IMR-90 (cell line): ENCODE data around the gene ALK. TPM values are rescaled to one million over a fixed set of nuclear protein-coding genes. Genes with fewer than 3 reads are reported as not detected.

Source experiments
- ATAC-seq: fragments of 200-7000 bp; cut with Tn5 transposase; 2 replicates; pipeline ENCODE4 v1.9.1; 2020; ENCODE audit warnings: low read depth, mild to moderate bottlenecking, moderate library complexity
- BruUV-seq: library from RNA; stranded (reverse); fragments of 400-500 nt; replicated peaks from 2 replicates; lab custom pipeline; 2021; lab: Mats Ljungman, UMichigan
- CTCF ChIA-PET: fragments of 300-600 bp; formaldehyde crosslinking; extraction: SDS; loops from one replicate; lab custom pipeline; 2021; ENCODE audit warnings: antibody characterized with exemption; lab: Yijun Ruan, JAX
- POLR2A ChIA-PET: fragments of 300-600 bp; sonication (Branson Sonifier 250); formaldehyde crosslinking; loops from one replicate; lab custom pipeline; 2022; ENCODE audit warnings: antibody characterized with exemption; ENCODE audit not compliant: unreplicated experiment; lab: Charles Lee
- DNase-seq: peaks from one replicate; pipeline ENCODE4 v3.0.0; 2013
- H2AFZ ChIP-seq: replicated peaks from 2 replicates; pipeline ENCODE3; 2013; ENCODE audit warnings: low read length, mild to moderate bottlenecking; ENCODE audit not compliant: poor library complexity
- H2AK5ac ChIP-seq: 2 replicates; pipeline ENCODE4 v1.6.1; 2013; ENCODE audit warnings: low read depth, low read length, inconsistent platforms
- H2AK9ac ChIP-seq: replicated peaks from 2 replicates; pipeline ENCODE3; 2013; ENCODE audit warnings: mild to moderate bottlenecking, low read depth, low read length, moderate library complexity; ENCODE audit not compliant: poor library complexity
- H2BK120ac ChIP-seq: 2 replicates; pipeline ENCODE4 v1.6.1; 2013; ENCODE audit warnings: low read depth, low read length, inconsistent platforms
- H2BK15ac ChIP-seq: 3 replicates; pipeline ENCODE4 v1.6.1; 2013; ENCODE audit warnings: low read depth, low read length, inconsistent platforms
- H2BK20ac ChIP-seq: 2 replicates; pipeline ENCODE4 v1.6.1; 2013; ENCODE audit warnings: low read depth, mild to moderate bottlenecking, inconsistent platforms, low read length, moderate library complexity
- H2BK5ac ChIP-seq: 2 replicates; pipeline ENCODE4 v1.6.1; 2013; ENCODE audit warnings: mild to moderate bottlenecking, low read depth, low read length, inconsistent platforms; ENCODE audit not compliant: poor library complexity, severe bottlenecking
- H3K14ac ChIP-seq: replicated peaks from 2 replicates; pipeline ENCODE4 v1.6.1; 2013; ENCODE audit warnings: low read depth, low read length, inconsistent platforms
- H3K18ac ChIP-seq: 2 replicates; pipeline ENCODE4 v1.6.1; 2013; ENCODE audit warnings: low read depth, low read length, control low read depth
- H3K23ac ChIP-seq: 2 replicates; pipeline ENCODE4 v1.6.1; 2013; ENCODE audit warnings: low read depth, low read length, inconsistent platforms
- H3K27ac ChIP-seq: 2 replicates; pipeline ENCODE4 v1.5.1; 2013; ENCODE audit warnings: mild to moderate bottlenecking, control low read depth, low read length; ENCODE audit not compliant: insufficient read depth
- H3K27me3 ChIP-seq: 2 replicates; pipeline ENCODE4 v1.6.1; 2013; ENCODE audit warnings: low read length; ENCODE audit not compliant: control insufficient read depth, insufficient read depth
- H3K36me3 ChIP-seq: 2 replicates; pipeline ENCODE4 v1.6.1; 2013; ENCODE audit warnings: low read length, mixed read lengths; ENCODE audit not compliant: control insufficient read depth, insufficient read depth
- H3K4ac ChIP-seq: 2 replicates; pipeline ENCODE4 v1.6.1; 2013; ENCODE audit warnings: low read depth, low read length, inconsistent platforms
- H3K4me1 ChIP-seq: 2 replicates; pipeline ENCODE4 v1.6.1; 2013; ENCODE audit warnings: low read length, mixed read lengths; ENCODE audit not compliant: control insufficient read depth, insufficient read depth
- H3K4me2 ChIP-seq: 2 replicates; pipeline ENCODE4 v1.6.1; 2013; ENCODE audit warnings: low read depth, mild to moderate bottlenecking, control low read depth, low read length, moderate library complexity
- H3K4me3 ChIP-seq: 2 replicates; pipeline ENCODE4 v1.5.1; 2013; ENCODE audit warnings: low read depth, mild to moderate bottlenecking, control low read depth, low read length, moderate library complexity; ENCODE audit not compliant: insufficient read depth
- H3K56ac ChIP-seq: 2 replicates; pipeline ENCODE4 v1.6.1; 2013; ENCODE audit warnings: low read length, inconsistent platforms; ENCODE audit not compliant: insufficient read depth; ENCODE audit errors: extremely low read depth
- H3K79me1 ChIP-seq, 2 experiments: 2 replicates each; pipeline ENCODE4 v1.6.1; 2013; ENCODE audit warnings: low read length in 2 of 2, inconsistent platforms in 1 of 2, low read depth in 1 of 2
- H3K9ac ChIP-seq: 2 replicates; pipeline ENCODE4 v1.6.1; 2013; ENCODE audit warnings: low read depth, low read length, control low read depth
- H3K9me1 ChIP-seq: 2 replicates; pipeline ENCODE4 v1.6.1; 2013; ENCODE audit warnings: low read length, inconsistent platforms; ENCODE audit not compliant: insufficient read depth
- H3K9me3 ChIP-seq: 2 replicates; pipeline ENCODE4 v1.6.1; 2013; ENCODE audit warnings: low read length; ENCODE audit not compliant: control insufficient read depth, insufficient read depth
- H4K20me1 ChIP-seq: 2 replicates; pipeline ENCODE4 v1.6.1; 2013; ENCODE audit warnings: low read length, inconsistent platforms; ENCODE audit not compliant: insufficient read depth
- H4K5ac ChIP-seq: 2 replicates; pipeline ENCODE4 v1.6.1; 2013; ENCODE audit warnings: mild to moderate bottlenecking, low read depth, low read length, control low read depth
- H4K8ac ChIP-seq, 2 experiments: 2 replicates each; pipeline ENCODE4 v1.6.1; 2013; ENCODE audit warnings: low read depth in 2 of 2, low read length in 2 of 2, control low read depth in 1 of 2, inconsistent platforms in 1 of 2
- H4K91ac ChIP-seq: 2 replicates; pipeline ENCODE4 v1.6.1; 2013; ENCODE audit warnings: low read depth, low read length, inconsistent platforms; ENCODE audit not compliant: insufficient read depth
- BHLHE40 ChIP-seq: fragments of 150-350 bp; IDR thresholded peaks from 2 replicates; pipeline ENCODE4 v1.6.1; 2016; ENCODE audit warnings: mild to moderate bottlenecking, low read depth, low read length
- CEBPB ChIP-seq: IDR thresholded peaks from 2 replicates; pipeline ENCODE4 v1.6.1; 2012; ENCODE audit warnings: low read depth, low read length, improper control_type of control experiment
- CHD1 ChIP-seq: IDR thresholded peaks from 2 replicates; pipeline ENCODE4 v1.6.1; 2012; ENCODE audit warnings: low read depth, low read length, improper control_type of control experiment
- FOS ChIP-seq: fragments of 150-350 bp; IDR thresholded peaks from 2 replicates; pipeline ENCODE4 v1.6.1; 2016; ENCODE audit warnings: low read depth, low read length
- MAFK ChIP-seq: IDR thresholded peaks from 2 replicates; pipeline ENCODE4 v1.6.1; 2012; ENCODE audit warnings: low read depth, low read length, improper control_type of control experiment
- MAZ ChIP-seq: IDR thresholded peaks from 2 replicates; pipeline ENCODE4 v1.6.1; 2012; ENCODE audit warnings: low read depth, mild to moderate bottlenecking, low read length, improper control_type of control experiment, moderate library complexity, borderline replicate concordance
- MXI1 ChIP-seq: IDR thresholded peaks from 2 replicates; pipeline ENCODE4 v1.6.1; 2012; ENCODE audit warnings: low read depth, mild to moderate bottlenecking, low read length, moderate library complexity, borderline replicate concordance
- NFE2L2 ChIP-seq: fragments of 150-350 bp; IDR thresholded peaks from 2 replicates; pipeline ENCODE4 v1.6.1; 2016; ENCODE audit warnings: low read depth, mild to moderate bottlenecking, low read length
- RAD21 ChIP-seq: IDR thresholded peaks from 2 replicates; pipeline ENCODE4 v1.6.1; 2012; ENCODE audit warnings: low read length, improper control_type of control experiment
- RCOR1 ChIP-seq: IDR thresholded peaks from 2 replicates; pipeline ENCODE4 v1.6.1; 2012; ENCODE audit warnings: mild to moderate bottlenecking, low read length, improper control_type of control experiment; ENCODE audit not compliant: insufficient replicate concordance
- RFX5 ChIP-seq: IDR thresholded peaks from 2 replicates; pipeline ENCODE4 v1.8.0; 2012; ENCODE audit warnings: low read depth, mild to moderate bottlenecking, low read length, moderate library complexity
- SMC3 ChIP-seq: fragments of 150-350 bp; IDR thresholded peaks from 2 replicates; pipeline ENCODE4 v1.6.1; 2016; ENCODE audit warnings: low read depth, mild to moderate bottlenecking, antibody characterized with exemption, low read length, moderate library complexity
- WGBS, 2 experiments: methylation state at CpG; one replicate each; pipeline versions ENCODE4 v1.1.5 to v1.1.7; 2013; ENCODE audit warnings: missing lambda C conversion rate in 2 of 2; ENCODE audit not compliant: insufficient read length in 1 of 2; ENCODE audit errors: extremely low coverage in 2 of 2; 5-methylcytosine and 5-hydroxymethylcytosine counted together
- dilution Hi-C: fragments of 300-500 bp; cut with HindIII; formaldehyde crosslinking; loops from one replicate; pipeline ENCODE4 v1.14.3; 2018; ENCODE audit warnings: low sequenced_read_pairs; ENCODE audit not compliant: unreplicated experiment
- in situ Hi-C: fragments of 300-500 bp; cut with MboI; formaldehyde crosslinking; loops from 3 replicates; pipeline ENCODE4 v1.14.3; 2019; ENCODE audit warnings: low sequenced_read_pairs, inconsistent platforms, mixed read lengths
- intact Hi-C: fragments of 100-400 bp; cut with micrococcal nuclease; formaldehyde crosslinking; loops from 2 replicates; pipeline ENCODE4 v1.10.0; 2022
- polyA plus RNA-seq, 3 experiments: library from polyadenylated mRNA; depleted of rRNA; stranded (reverse); fragments of >200 nt; gene quantifications; 2 replicates each; pipeline ENCODE4 v1.2.3, GENCODE V29; 2012; ENCODE audit warnings: low replicate concordance in 1 of 3
- total RNA-seq: library from RNA; depleted of rRNA; stranded (reverse); fragments of >200 nt; gene quantifications from 2 replicates; pipeline ENCODE4 v1.2.3, GENCODE V29; 2012
- TF ChIP-seq, protein P1 (sequence below): fragments of 150-350 bp; IDR thresholded peaks from 2 replicates; pipeline ENCODE4 v1.6.1; 2017; ENCODE audit warnings: mild to moderate bottlenecking, antibody characterized with exemption, low read length, low read depth
- TF ChIP-seq, protein P2 (sequence below): conservative IDR thresholded peaks from 2 replicates; pipeline ENCODE4 v1.5.1; 2012; ENCODE audit warnings: mild to moderate bottlenecking, low read depth, low read length, improper control_type of control experiment
- TF ChIP-seq, protein P3 (sequence below): fragments of 150-350 bp; IDR thresholded peaks from 2 replicates; pipeline ENCODE4 v1.6.1; 2016; ENCODE audit warnings: low read depth, mild to moderate bottlenecking, low read length, moderate library complexity, borderline replicate concordance

The ALK gene
- total and polyA plus RNA-seq, 2 of the 4 experiments (the other 2 are of a cell fraction): not detected

DNA sequence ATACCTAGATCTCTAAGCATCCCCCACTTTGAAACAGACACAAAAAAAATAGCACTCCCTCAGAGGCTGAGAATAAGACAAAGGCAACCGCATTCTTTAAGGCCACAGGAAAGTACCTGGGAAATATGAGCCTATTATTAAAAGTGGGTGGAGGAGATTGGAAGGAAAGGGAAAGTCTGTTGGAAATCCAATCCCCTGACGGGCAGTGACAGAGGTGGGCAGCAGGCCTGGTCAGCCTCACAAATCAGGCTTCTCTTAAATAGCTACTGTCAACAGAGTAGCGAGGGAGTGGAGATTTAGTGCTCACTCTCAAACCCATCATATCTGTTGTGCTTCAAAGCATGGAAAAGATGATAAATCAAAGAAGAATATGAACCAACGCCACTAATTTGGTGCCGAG lies 324.4 kb downstream of the ALK start:
- BruUV-seq: no TSS peak
- Histone ChIP-seq H3K56ac (no peak overlapping the region), H2BK5ac (no peak overlapping the region), H2BK15ac (no peak overlapping the region), H3K4ac (no peak overlapping the region), H3K9me3 (peaks cover 2% of the 10 kb centered on the region; the same call in 1 of the 2 replicates), H3K4me1 (peaks cover 2% of the 10 kb centered on the region; the same call in 1 of the 2 replicates), H3K4me3 (no peak overlapping the region), H4K8ac (no peak overlapping the region), H3K27me3 (no peaks in the 10 kb centered on the region), H3K4me2 (no peak overlapping the region), H2AK9ac (no peak overlapping the region), H2BK20ac (no peak overlapping the region), H3K27ac (no peak overlapping the region), H3K9me1 (no peaks in the 10 kb centered on the region), H2AK5ac (no peak overlapping the region), H3K79me1 (no peaks in the 10 kb centered on the region), H4K5ac (no peak overlapping the region), H3K9ac (no peak overlapping the region), H4K20me1 (no peaks in the 10 kb centered on the region), H4K91ac (no peak overlapping the region), H3K23ac (no peak overlapping the region), H3K18ac (no peak overlapping the region), H2BK120ac (no peak overlapping the region), H3K36me3 (no peaks in the 10 kb centered on the region), H3K14ac (no peak overlapping the region), H2AFZ (no peak overlapping the region)
- POLR2A ChIA-PET: no interaction called here
- dilution Hi-C loops: no loop called here
- no peak for TF ChIP-seq CEBPB
- TF ChIP-seq BHLHE40: no peak
- TF ChIP-seq, protein P1, sequence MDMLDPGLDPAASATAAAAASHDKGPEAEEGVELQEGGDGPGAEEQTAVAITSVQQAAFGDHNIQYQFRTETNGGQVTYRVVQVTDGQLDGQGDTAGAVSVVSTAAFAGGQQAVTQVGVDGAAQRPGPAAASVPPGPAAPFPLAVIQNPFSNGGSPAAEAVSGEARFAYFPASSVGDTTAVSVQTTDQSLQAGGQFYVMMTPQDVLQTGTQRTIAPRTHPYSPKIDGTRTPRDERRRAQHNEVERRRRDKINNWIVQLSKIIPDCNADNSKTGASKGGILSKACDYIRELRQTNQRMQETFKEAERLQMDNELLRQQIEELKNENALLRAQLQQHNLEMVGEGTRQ: no peak
- no peak for TF ChIP-seq RCOR1
- TF ChIP-seq MXI1: no peak
- TF ChIP-seq, protein P2, sequence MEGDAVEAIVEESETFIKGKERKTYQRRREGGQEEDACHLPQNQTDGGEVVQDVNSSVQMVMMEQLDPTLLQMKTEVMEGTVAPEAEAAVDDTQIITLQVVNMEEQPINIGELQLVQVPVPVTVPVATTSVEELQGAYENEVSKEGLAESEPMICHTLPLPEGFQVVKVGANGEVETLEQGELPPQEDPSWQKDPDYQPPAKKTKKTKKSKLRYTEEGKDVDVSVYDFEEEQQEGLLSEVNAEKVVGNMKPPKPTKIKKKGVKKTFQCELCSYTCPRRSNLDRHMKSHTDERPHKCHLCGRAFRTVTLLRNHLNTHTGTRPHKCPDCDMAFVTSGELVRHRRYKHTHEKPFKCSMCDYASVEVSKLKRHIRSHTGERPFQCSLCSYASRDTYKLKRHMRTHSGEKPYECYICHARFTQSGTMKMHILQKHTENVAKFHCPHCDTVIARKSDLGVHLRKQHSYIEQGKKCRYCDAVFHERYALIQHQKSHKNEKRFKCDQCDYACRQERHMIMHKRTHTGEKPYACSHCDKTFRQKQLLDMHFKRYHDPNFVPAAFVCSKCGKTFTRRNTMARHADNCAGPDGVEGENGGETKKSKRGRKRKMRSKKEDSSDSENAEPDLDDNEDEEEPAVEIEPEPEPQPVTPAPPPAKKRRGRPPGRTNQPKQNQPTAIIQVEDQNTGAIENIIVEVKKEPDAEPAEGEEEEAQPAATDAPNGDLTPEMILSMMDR: no peak
- TF ChIP-seq CHD1: no peak
- no peak for TF ChIP-seq FOS
- no peak for TF ChIP-seq RFX5
- TF ChIP-seq MAFK: no peak
- TF ChIP-seq RAD21: no peak
- TF ChIP-seq MAZ: no peak
- TF ChIP-seq SMC3: no peak
- TF ChIP-seq, protein P3, sequence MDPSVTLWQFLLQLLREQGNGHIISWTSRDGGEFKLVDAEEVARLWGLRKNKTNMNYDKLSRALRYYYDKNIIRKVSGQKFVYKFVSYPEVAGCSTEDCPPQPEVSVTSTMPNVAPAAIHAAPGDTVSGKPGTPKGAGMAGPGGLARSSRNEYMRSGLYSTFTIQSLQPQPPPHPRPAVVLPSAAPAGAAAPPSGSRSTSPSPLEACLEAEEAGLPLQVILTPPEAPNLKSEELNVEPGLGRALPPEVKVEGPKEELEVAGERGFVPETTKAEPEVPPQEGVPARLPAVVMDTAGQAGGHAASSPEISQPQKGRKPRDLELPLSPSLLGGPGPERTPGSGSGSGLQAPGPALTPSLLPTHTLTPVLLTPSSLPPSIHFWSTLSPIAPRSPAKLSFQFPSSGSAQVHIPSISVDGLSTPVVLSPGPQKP: no peak
- TF ChIP-seq NFE2L2: no peak
- CTCF ChIA-PET: no interaction called here
- no CpG with 5 or more reads among the region's 5 CpGs for WGBS, 2 experiments
- ATAC-seq (no peak), DNase-seq (no peak)
- in situ Hi-C loops: no loop called here
- intact Hi-C loops: no loop called here
